BLaER1 treated with 17β-estradiol and CSF1 and Interleukin-3, amounts not matched to agents 10 nM and 100 nM (cell line): Measurements from ENCODE around the gene CGA.

Experiments
- H3K27ac ChIP-seq, 11 experiments: shearing (Covaris generic); formaldehyde crosslinking; 2 replicates each; pipeline ENCODE4 v1.8.1; 2022
- H3K27me3 ChIP-seq, 11 experiments: shearing (Covaris generic); formaldehyde crosslinking; 2 replicates each; pipeline ENCODE4 v1.8.1; 2022
- H3K36me3 ChIP-seq, 11 experiments: shearing (Covaris generic); formaldehyde crosslinking; 2 replicates each; pipeline ENCODE4 v1.8.1; 2022
- H3K4me1 ChIP-seq, 10 experiments: shearing (Covaris generic); formaldehyde crosslinking; 2 replicates each; pipeline ENCODE4 v1.8.1; 2022
- H3K4me2 ChIP-seq, 11 experiments: shearing (Covaris generic); formaldehyde crosslinking; 2 replicates each; pipeline ENCODE4 v1.8.1; 2022
- H3K4me3 ChIP-seq, 10 experiments: shearing (Covaris generic); formaldehyde crosslinking; 2 replicates each; pipeline ENCODE4 v1.8.1; 2022
- H3K9ac ChIP-seq, 11 experiments: shearing (Covaris generic); formaldehyde crosslinking; 2 replicates each; pipeline ENCODE4 v1.8.1; 2022
- H3K9me3 ChIP-seq, 11 experiments: shearing (Covaris generic); formaldehyde crosslinking; replicated peaks in 1 of 11; 2 replicates each; pipeline ENCODE4 v1.8.1; 2022
- H4K20me1 ChIP-seq, 11 experiments: shearing (Covaris generic); formaldehyde crosslinking; 2 replicates each; pipeline ENCODE4 v1.8.1; 2022
- Cebpa-rat ChIP-seq, 11 experiments: shearing (Covaris generic); IDR thresholded peaks; 2 replicates each; pipeline ENCODE4 v1.8.1; 2022

CGA gene

GRCh38 chr6:87115402-87116135, 20.7 kb upstream of the CGA start:
- no peak for TF ChIP-seq Cebpa-rat (IDR thresholded peaks at IDR 0.05)
- Histone ChIP-seq H3K9ac (no peak overlapping the region), H4K20me1 (no peaks in the 10 kb centered on the region), H3K9me3 (no peaks in the 10 kb centered on the region), H3K27ac (no peak overlapping the region), H3K4me1 (no peaks in the 10 kb centered on the region), H3K4me2 (no peak overlapping the region), H3K4me3 (no peak overlapping the region), H3K27me3 (no peaks in the 10 kb centered on the region), H3K36me3 (no peaks in the 10 kb centered on the region)

GRCh38 chr6:87110636-87111035, 15.7 kb upstream of the CGA start:
- H3K9me3 ChIP-seq, result no peaks in the 10 kb centered on the region
- no peak overlapping the region for H3K4me3 ChIP-seq
- no peak overlapping the region for H3K4me2 ChIP-seq
- no peak for TF ChIP-seq Cebpa-rat (IDR thresholded peaks at IDR 0.05)
- no peak overlapping the region for H3K9ac ChIP-seq
- no peaks in the 10 kb centered on the region for H3K27me3 ChIP-seq
- H3K36me3 ChIP-seq, result no peaks in the 10 kb centered on the region
- H3K27ac ChIP-seq, result no peak overlapping the region
- no peaks in the 10 kb centered on the region for H4K20me1 ChIP-seq
- no peaks in the 10 kb centered on the region for H3K4me1 ChIP-seq

- Histone ChIP-seq H3K9me3 (no peaks in the 10 kb centered on the region), H3K4me1 (peaks cover 0 to 5% (median 0%) of the 10 kb centered on the region in 10 experiments; a peak in 1 of 20 replicates), H3K4me2 (no peak overlapping the region), H3K27me3 (no peaks in the 10 kb centered on the region), H3K36me3 (no peaks in the 10 kb centered on the region), H4K20me1 (no peaks in the 10 kb centered on the region), H3K9ac (no peak overlapping the region), H3K4me3 (no peak overlapping the region), H3K27ac (no peak overlapping the region)
- TF ChIP-seq Cebpa-rat (IDR thresholded peaks at IDR 0.05), result no peak
These were observed 10.9 kb upstream of the CGA start for GRCh38 chr6:87105823-87106222.

- Histone ChIP-seq H3K9ac (no peak overlapping the region), H3K9me3 (no peaks in the 10 kb centered on the region), H3K4me1 (peaks cover 0 to 5% (median 0%) of the 10 kb centered on the region in 10 experiments; a peak in 2 of 20 replicates), H3K27me3 (no peaks in the 10 kb centered on the region), H3K27ac (no peak overlapping the region), H3K4me3 (no peak overlapping the region), H3K4me2 (no peak overlapping the region), H3K36me3 (no peaks in the 10 kb centered on the region), H4K20me1 (no peaks in the 10 kb centered on the region)
- TF ChIP-seq Cebpa-rat (IDR thresholded peaks at IDR 0.05), result no peak
These were observed 9.8 kb upstream of the CGA start for GRCh38 chr6:87104667-87105066.

GRCh38 chr6:87103977-87104601, 9.2 kb upstream of the CGA start:
- no peak overlapping the region for H3K4me2 ChIP-seq
- no peak overlapping the region for H3K27ac ChIP-seq
- H3K4me1 ChIP-seq, result peaks cover 0 to 6% (median 0%) of the 10 kb centered on the region in 10 experiments; a peak in 5 of 20 replicates
- no peaks in the 10 kb centered on the region for H3K27me3 ChIP-seq
- no peak for TF ChIP-seq Cebpa-rat (IDR thresholded peaks at IDR 0.05)
- H3K9me3 ChIP-seq, result no peaks in the 10 kb centered on the region
- H3K4me3 ChIP-seq, result no peak overlapping the region
- no peaks in the 10 kb centered on the region for H4K20me1 ChIP-seq
- H3K36me3 ChIP-seq, result no peaks in the 10 kb centered on the region
- no peak overlapping the region for H3K9ac ChIP-seq

- Histone ChIP-seq H3K4me3 (no peak overlapping the region), H3K9ac (no peak overlapping the region), H4K20me1 (no peaks in the 10 kb centered on the region), H3K9me3 (no peaks in the 10 kb centered on the region), H3K27me3 (no peaks in the 10 kb centered on the region), H3K27ac (no peak overlapping the region), H3K4me2 (no peak overlapping the region), H3K36me3 (no peaks in the 10 kb centered on the region), H3K4me1 (peaks cover 0 to 9% (median 0%) of the 10 kb centered on the region in 10 experiments; a peak in 5 of 20 replicates)
- no peak for TF ChIP-seq Cebpa-rat (IDR thresholded peaks at IDR 0.05)
These were observed 7.3 kb upstream of the CGA start for GRCh38 chr6:87102151-87102621.

GRCh38 chr6:87101067-87101466, 6.2 kb upstream of the CGA start:
- Histone ChIP-seq H3K9ac (no peak overlapping the region), H3K4me3 (no peak overlapping the region), H4K20me1 (no peaks in the 10 kb centered on the region), H3K27ac (no peak overlapping the region), H3K27me3 (no peaks in the 10 kb centered on the region), H3K4me2 (no peak overlapping the region), H3K36me3 (no peaks in the 10 kb centered on the region), H3K9me3 (no peaks in the 10 kb centered on the region), H3K4me1 (peaks cover 0 to 9% (median 0%) of the 10 kb centered on the region in 10 experiments; a peak in 5 of 20 replicates)
- TF ChIP-seq Cebpa-rat (IDR thresholded peaks at IDR 0.05), result no peak

- Histone ChIP-seq H3K4me3 (no peak overlapping the region), H3K4me2 (no peak overlapping the region), H3K36me3 (no peaks in the 10 kb centered on the region)
These were observed 5.3 kb upstream of the CGA start for GRCh38 chr6:87100216-87100615.

GRCh38 chr6:87099472-87099871, 4.6 kb upstream of the CGA start:
- TF ChIP-seq Cebpa-rat (IDR thresholded peaks at IDR 0.05), result no peak
- no peak overlapping the region for H3K9ac ChIP-seq
- H3K9me3 ChIP-seq, result no peaks in the 10 kb centered on the region
- peak overlapping the region in 3 of 11 experiments; percentile 16 to 18 (median 18); a peak in 3 of 22 replicates for H3K4me2 ChIP-seq
- H3K27ac ChIP-seq, result no peak overlapping the region
- H4K20me1 ChIP-seq, result no peaks in the 10 kb centered on the region
- peaks cover 0 to 9% (median 0%) of the 10 kb centered on the region in 10 experiments; a peak in 4 of 20 replicates for H3K4me1 ChIP-seq
- H3K27me3 ChIP-seq, result no peaks in the 10 kb centered on the region
- H3K4me3 ChIP-seq, result no peak overlapping the region
- no peaks in the 10 kb centered on the region for H3K36me3 ChIP-seq

More at GRCh38 chr6:87100216-87100615, 5.3 kb upstream of the CGA start:
- Histone ChIP-seq H3K4me1 (peaks cover 0 to 9% (median 0%) of the 10 kb centered on the region in 10 experiments; a peak in 5 of 20 replicates), H3K9ac (no peak overlapping the region), H3K27me3 (no peaks in the 10 kb centered on the region), H3K27ac (no peak overlapping the region), H4K20me1 (no peaks in the 10 kb centered on the region), H3K9me3 (no peaks in the 10 kb centered on the region)
- TF ChIP-seq Cebpa-rat (IDR thresholded peaks at IDR 0.05), result no peak
